Activated CD4-positive, CD25-positive, alpha-beta regulatory T cell treated with anti-CD3 and anti-CD28 coated beads, Interleukin-2, amount 50 U/mL, for 24 hours (primary cell): ENCODE measurements around the gene TMEM175.
"Not testable (repeated sequence)": the region's sequence is repeated elsewhere in the genome, so short reads cannot be mapped to it uniquely, and the experiment has no call there.

Experiments
- ATAC-seq, 2 donors: fragments of 150-1000 bp; cut with Tn5 transposase; one replicate each; pipeline ENCODE4 v1.10.0; 2021; ENCODE audit warnings: mild to moderate bottlenecking in 1 of 2, moderate library complexity in 1 of 2

The TMEM175 gene

GRCh38 chr4:992297-993110 lies 60.2 kb downstream of the TMEM175 start:
- ATAC-seq: no peak

- no peak for ATAC-seq
Measured at GRCh38 chr4:993111-994029, 61.1 kb downstream of the TMEM175 start, which contains the start of gene SLC26A1. Gene SLC26A1, minus strand, starts transcription at chr4:993404. Its CDS starts 1,701 bp downstream, at chr4:991703.

GRCh38 chr4:995311-996026 lies 63.2 kb downstream of the TMEM175 start:
- ATAC-seq: no peak

GRCh38 chr4:996030-996996 lies 64.1 kb downstream of the TMEM175 start:
- no peak for ATAC-seq

GRCh38 chr4:996997-997374 lies 64.7 kb downstream of the TMEM175 start:
- no peak for ATAC-seq

- ATAC-seq: peak; percentile 19 to 39
Measured at GRCh38 chr4:997375-998071, 65.3 kb downstream of the TMEM175 start.

- ATAC-seq: no peak
Measured at GRCh38 chr4:998096-998691, 65.9 kb downstream of the TMEM175 start.

- not testable (repeated sequence) for ATAC-seq
Measured at GRCh38 chr4:999240-999863, 67.1 kb downstream of the TMEM175 start.

GRCh38 chr4:999882-1000425 lies 67.7 kb downstream of the TMEM175 start:
- ATAC-seq: no peak

- no peak for ATAC-seq
Measured at GRCh38 chr4:1000686-1001260, 68.5 kb downstream of the TMEM175 start.

GRCh38 chr4:1001561-1002130 lies 69.4 kb downstream of the TMEM175 start:
- no peak for ATAC-seq

- no peak for ATAC-seq
Measured at GRCh38 chr4:1002131-1002630, 69.9 kb downstream of the TMEM175 start.

- no peak for ATAC-seq
Measured at GRCh38 chr4:1002631-1003251, 70.5 kb downstream of the TMEM175 start.

- ATAC-seq: no peak
Measured at GRCh38 chr4:1003271-1004070, 71.2 kb downstream of the TMEM175 start.

- no peak for ATAC-seq
Measured at GRCh38 chr4:1004071-1004418, 71.8 kb downstream of the TMEM175 start.

GRCh38 chr4:1004557-1005485 lies 72.6 kb downstream of the TMEM175 start:
- no peak for ATAC-seq
